Measurements from ENCODE around the gene ZNF141. TPM values are rescaled to one million over a fixed set of nuclear protein-coding genes. Genes with fewer than 3 reads are reported as not detected.

ZNF141 gene
- total and polyA plus RNA-seq, 4 experiments from 2014 or later: 7.5 to 59.6 (median 32.2) TPM

DNA sequence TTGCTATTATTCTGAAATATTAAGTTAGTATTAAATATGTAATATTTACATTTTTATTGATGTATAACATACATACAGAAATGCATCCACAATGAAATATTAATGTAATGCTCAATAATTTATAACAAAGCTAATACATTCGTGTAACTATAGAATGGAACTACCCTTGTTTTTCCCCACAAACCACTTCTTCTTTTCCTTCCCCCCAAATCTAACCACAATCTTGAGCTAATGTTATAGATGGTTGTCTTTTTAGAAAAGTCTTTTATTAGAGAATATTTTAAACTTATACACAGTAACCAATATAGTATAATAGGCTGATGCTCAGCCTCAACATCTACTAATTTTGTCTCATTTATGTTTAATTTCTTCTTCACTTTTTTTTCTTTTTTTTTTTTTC is 27.8 kb upstream of the ZNF141 start:
- peaks cover 3 to 13% (median 11%) of the 10 kb centered on the region in 4 donors for H3K4me1 Mint-ChIP-seq
- Histone ChIP-seq H3K27me3 (ENCODE audit: insufficient read depth, low read length) (no peaks in the 10 kb centered on the region), H3K4me1 (ENCODE audit: insufficient read depth, low read length) (peaks cover 10% of the 10 kb centered on the region), H3K27ac (ENCODE audit: low read depth, low read length) (no peak overlapping the region), H3K4me3 (ENCODE audit: low read length in 2 of 2) (no peak overlapping the region), H3K36me3 (ENCODE audit: insufficient read depth, low read length) (no peaks in the 10 kb centered on the region), H3K9me3 (ENCODE audit: control insufficient read depth in 1 of 2, low read length in 2 of 2) (peaks cover 0 to 9% of the 10 kb centered on the region in 2 donors)
- intact Hi-C loops (cut with micrococcal nuclease): no loop called here
- ChIA-PET POLR2A (ENCODE audit: partially characterized antibody) (no interaction called here), CTCF (ENCODE audit: partially characterized antibody) (no interaction called here)
- no peak overlapping the region for H3K27ac Mint-ChIP-seq
- peaks cover 8% of the 10 kb centered on the region in 2 donors for H3K36me3 Mint-ChIP-seq
- no peak overlapping the region for H3K4me3 Mint-ChIP-seq
- peaks cover 0 to 81% (median 61%) of the 10 kb centered on the region in 8 donors for H3K9me3 Mint-ChIP-seq
- H3K27me3 Mint-ChIP-seq: peaks cover 0 to 3% of the 10 kb centered on the region in 2 donors
- no peak for DNase-seq

DNA sequence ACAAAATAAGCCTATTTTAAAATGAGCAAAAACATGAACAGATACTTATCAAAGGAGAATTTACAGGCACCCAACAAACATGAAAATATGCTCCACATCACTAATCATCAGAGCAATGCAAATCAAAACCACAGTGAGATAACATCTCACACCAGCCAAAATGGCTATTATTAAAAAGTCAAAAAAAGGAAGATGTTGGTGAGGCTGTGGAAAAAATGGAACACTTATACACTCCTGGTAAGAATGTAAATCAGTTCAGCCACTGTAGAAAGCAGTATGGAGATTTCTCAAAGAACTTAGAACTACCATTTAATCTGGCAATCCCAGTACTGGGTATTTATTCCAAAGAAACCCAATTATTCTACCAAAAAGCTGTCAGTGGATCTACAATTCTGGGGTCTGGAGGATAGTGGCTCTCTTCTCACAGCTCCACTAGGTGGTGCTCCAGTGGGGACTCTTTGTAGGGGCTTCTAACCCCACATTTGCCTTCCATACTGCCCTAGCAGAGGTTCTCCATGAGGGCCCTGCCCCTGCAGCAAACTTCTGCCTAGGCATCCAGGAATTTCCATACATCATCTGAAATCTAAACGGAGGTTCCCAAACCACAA is 23.2 kb upstream of the ZNF141 start:
- intact Hi-C loops (cut with micrococcal nuclease): no loop called here
- H3K9me3 Mint-ChIP-seq: peaks cover 0 to 88% (median 61%) of the 10 kb centered on the region in 8 donors

DNA sequence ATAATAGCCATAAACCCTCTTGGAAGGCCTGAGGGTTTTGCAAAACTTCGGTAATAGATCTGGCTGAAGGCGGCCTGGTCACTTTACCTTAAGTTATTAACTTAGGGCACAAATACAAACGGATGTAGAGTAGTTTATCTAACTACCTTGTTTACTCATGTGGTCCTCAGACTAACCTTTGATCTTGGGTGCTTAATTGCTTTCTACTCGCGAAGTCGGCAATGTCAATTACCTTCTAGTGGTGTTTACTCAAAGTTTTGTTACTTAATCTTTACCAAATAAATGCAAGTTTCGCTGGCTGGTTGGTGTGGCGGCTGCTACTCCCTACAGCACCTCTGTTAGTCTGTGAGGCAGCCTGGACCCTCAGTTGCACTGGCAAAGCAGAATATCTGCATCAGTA is 8.9 kb upstream of the ZNF141 start:
- POLR2A ChIA-PET (ENCODE audit: partially characterized antibody): interaction anchor here (0.7 kb wide), 1 partner anchor 8 kb away, joined by 4 read pairs; no protein-coding TSS in a partner anchor

More for the DNA sequence above, 23.2 kb upstream of the ZNF141 start:
- Mint-ChIP-seq H3K4me1 (no peaks in the 10 kb centered on the region), H3K36me3 (peaks cover 5 to 15% of the 10 kb centered on the region in 2 donors), H3K4me3 (no peak overlapping the region), H3K27me3 (peaks cover 0 to 5% of the 10 kb centered on the region in 2 donors), H3K27ac (no peak overlapping the region)
- H3K27me3 ChIP-seq (ENCODE audit: insufficient read depth, low read length): no peaks in the 10 kb centered on the region
- no peaks in the 10 kb centered on the region for H3K36me3 ChIP-seq (ENCODE audit: insufficient read depth, low read length)
- ChIA-PET POLR2A (ENCODE audit: partially characterized antibody) (no interaction called here), CTCF (ENCODE audit: partially characterized antibody) (no interaction called here)
- H3K27ac ChIP-seq (ENCODE audit: low read depth, low read length): no peak overlapping the region
- no peaks in the 10 kb centered on the region for H3K9me3 ChIP-seq (ENCODE audit: control insufficient read depth in 1 of 2, low read length in 2 of 2)
- H3K4me1 ChIP-seq (ENCODE audit: insufficient read depth, low read length): no peaks in the 10 kb centered on the region
- no peak overlapping the region for H3K4me3 ChIP-seq (ENCODE audit: low read length in 2 of 2)
- DNase-seq: no peak

DNA sequence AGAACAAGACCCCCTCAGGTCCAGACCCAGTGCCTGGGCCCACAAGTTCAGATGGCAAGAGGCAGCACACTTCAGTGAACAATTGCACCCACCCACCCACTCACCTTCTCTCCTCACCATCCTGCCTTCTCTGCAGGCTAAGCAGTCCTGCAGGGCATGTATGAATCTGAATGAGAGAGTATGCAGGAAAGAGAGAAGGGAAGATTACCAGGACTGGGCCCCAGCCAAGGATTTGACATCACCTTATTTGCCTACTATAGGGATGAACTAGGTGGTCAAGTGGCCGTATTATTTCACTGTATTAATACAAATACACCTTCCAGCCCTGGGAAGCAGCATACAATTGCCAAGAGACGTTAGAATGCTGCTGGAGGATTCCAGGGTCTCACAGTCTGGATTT is 2.1 kb upstream of the ZNF141 start:
- Histone ChIP-seq H3K36me3 (ENCODE audit: insufficient read depth, low read length) (no peaks in the 10 kb centered on the region), H3K27me3 (ENCODE audit: insufficient read depth, low read length) (no peaks in the 10 kb centered on the region), H3K27ac (ENCODE audit: low read depth, low read length) (no peak overlapping the region), H3K4me3 (ENCODE audit: low read length in 2 of 2) (no peak overlapping the region), H3K4me1 (ENCODE audit: insufficient read depth, low read length) (peaks cover 15% of the 10 kb centered on the region), H3K9me3 (ENCODE audit: control insufficient read depth in 1 of 2, low read length in 2 of 2) (peaks cover 0 to 12% of the 10 kb centered on the region in 2 donors)
- H3K4me1 Mint-ChIP-seq: peaks cover 17 to 48% (median 33%) of the 10 kb centered on the region in 4 donors
- no peak for DNase-seq
- H3K4me3 Mint-ChIP-seq: peak overlapping the region; percentile 76 to 85 (median 78)
- peak overlapping the region in 4 of 7 donors; percentile 15 to 90 (median 65) for H3K27ac Mint-ChIP-seq
- ChIA-PET CTCF (ENCODE audit: partially characterized antibody) (no interaction called here), POLR2A (ENCODE audit: partially characterized antibody) (no interaction called here)
- intact Hi-C loops (cut with micrococcal nuclease): loop anchor here (5.0 kb wide), 2 partner anchors 213 to 337 kb away; partner anchors contain the start of genes ATP5ME, MYL5 and ZNF718
- H3K27me3 Mint-ChIP-seq: peaks cover 0 to 3% of the 10 kb centered on the region in 2 donors
- H3K36me3 Mint-ChIP-seq: peaks cover 22 to 34% of the 10 kb centered on the region in 2 donors
- peaks cover 0 to 43% (median 24%) of the 10 kb centered on the region in 8 donors for H3K9me3 Mint-ChIP-seq

More for the DNA sequence above, 8.9 kb upstream of the ZNF141 start:
- Histone ChIP-seq H3K27ac (ENCODE audit: low read depth, low read length) (no peak overlapping the region), H3K36me3 (ENCODE audit: insufficient read depth, low read length) (no peaks in the 10 kb centered on the region), H3K9me3 (ENCODE audit: control insufficient read depth in 1 of 2, low read length in 2 of 2) (peaks cover 0 to 14% of the 10 kb centered on the region in 2 donors), H3K27me3 (ENCODE audit: insufficient read depth, low read length) (no peaks in the 10 kb centered on the region), H3K4me3 (ENCODE audit: low read length in 2 of 2) (no peak overlapping the region), H3K4me1 (ENCODE audit: insufficient read depth, low read length) (no peaks in the 10 kb centered on the region)
- peaks cover 0 to 54% (median 31%) of the 10 kb centered on the region in 8 donors for H3K9me3 Mint-ChIP-seq
- H3K4me3 Mint-ChIP-seq: no peak overlapping the region
- H3K36me3 Mint-ChIP-seq: peaks cover 3 to 6% of the 10 kb centered on the region in 2 donors
- no peaks in the 10 kb centered on the region for H3K27me3 Mint-ChIP-seq
- no peak for DNase-seq
- no peaks in the 10 kb centered on the region for H3K4me1 Mint-ChIP-seq
- intact Hi-C loops (cut with micrococcal nuclease): no loop called here
- CTCF ChIA-PET (ENCODE audit: partially characterized antibody): no interaction called here
- no peak overlapping the region for H3K27ac Mint-ChIP-seq

DNA sequence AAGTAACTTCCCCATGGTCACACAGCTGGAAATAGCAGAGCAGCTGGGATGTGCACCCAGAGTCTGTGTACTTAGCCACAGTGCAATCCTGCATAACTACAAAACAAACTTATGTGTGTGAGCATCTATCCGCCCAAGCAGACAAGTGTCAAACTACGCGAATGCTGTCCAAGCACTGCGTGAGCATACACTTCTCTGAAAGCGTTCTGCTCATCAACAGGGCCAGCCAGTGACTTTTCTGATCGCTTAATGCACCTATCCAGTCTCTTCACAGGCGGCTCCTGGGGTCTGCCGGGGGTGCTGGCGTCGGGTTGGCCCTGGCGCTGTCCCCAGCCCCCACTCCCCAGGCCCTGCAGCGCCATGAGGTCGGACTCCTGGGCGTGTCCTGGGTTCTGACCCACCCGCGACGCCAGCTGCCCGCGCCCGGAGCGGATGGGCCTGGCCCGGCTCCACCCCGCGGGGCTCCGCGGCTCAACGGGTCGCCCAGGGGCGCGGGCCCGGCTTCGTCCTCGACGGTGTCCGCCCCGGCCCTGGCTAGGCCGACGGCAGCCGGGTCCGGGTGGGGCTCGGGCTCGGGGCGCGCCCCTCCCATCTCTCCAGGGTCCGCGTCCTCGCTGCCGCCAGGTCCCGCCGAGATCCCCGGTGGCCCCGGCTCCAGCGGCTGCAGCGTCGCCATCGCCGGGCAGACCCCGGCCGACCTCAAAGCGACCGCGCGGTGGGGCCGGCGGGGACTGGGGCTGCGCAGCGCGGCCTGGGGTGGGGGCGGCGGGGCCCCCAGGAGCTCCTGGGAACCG is 1.3 kb upstream of the ZNF141 start:
- ChIA-PET CTCF (ENCODE audit: partially characterized antibody) (no interaction called here), POLR2A (ENCODE audit: partially characterized antibody) (interaction anchor here (0.6 to 3.2 kb wide), 5 partner anchors 8 to 326 kb away, joined by 3 to 33 read pairs (median 4); partner anchors contain the start of genes PIGG, ZNF718 and ZNF721)
- H3K4me1 ChIP-seq (ENCODE audit: insufficient read depth, low read length): peaks cover 15% of the 10 kb centered on the region
- H3K9me3 Mint-ChIP-seq: peaks cover 0 to 50% (median 29%) of the 10 kb centered on the region in 8 donors
- H3K4me1 Mint-ChIP-seq: peaks cover 19 to 51% (median 34%) of the 10 kb centered on the region in 4 donors
- peak overlapping the region in 5 of 7 donors; percentile 57 to 90 (median 70) for H3K27ac Mint-ChIP-seq
- H3K36me3 ChIP-seq (ENCODE audit: insufficient read depth, low read length): no peaks in the 10 kb centered on the region
- H3K27me3 Mint-ChIP-seq: peaks cover 0 to 3% of the 10 kb centered on the region in 2 donors
- H3K4me3 Mint-ChIP-seq: peak overlapping the region; percentile 76 to 100 (median 98)
- peaks cover 0 to 15% of the 10 kb centered on the region in 2 donors for H3K9me3 ChIP-seq (ENCODE audit: control insufficient read depth in 1 of 2, low read length in 2 of 2)
- DNase-seq: peak in 1 of 5 donors; percentile 1
- H3K27me3 ChIP-seq (ENCODE audit: insufficient read depth, low read length): no peaks in the 10 kb centered on the region
- H3K27ac ChIP-seq (ENCODE audit: low read depth, low read length): peak overlapping the region; percentile 78
- H3K4me3 ChIP-seq (ENCODE audit: low read length in 2 of 2): peak overlapping the region; percentile 68 to 99
- H3K36me3 Mint-ChIP-seq: peaks cover 28 to 39% of the 10 kb centered on the region in 2 donors
- intact Hi-C loops (cut with micrococcal nuclease): loop anchor here (5.0 kb wide), 2 partner anchors 214 to 336 kb away; partner anchors contain the start of genes ATP5ME, MYL5 and ZNF718

DNA sequence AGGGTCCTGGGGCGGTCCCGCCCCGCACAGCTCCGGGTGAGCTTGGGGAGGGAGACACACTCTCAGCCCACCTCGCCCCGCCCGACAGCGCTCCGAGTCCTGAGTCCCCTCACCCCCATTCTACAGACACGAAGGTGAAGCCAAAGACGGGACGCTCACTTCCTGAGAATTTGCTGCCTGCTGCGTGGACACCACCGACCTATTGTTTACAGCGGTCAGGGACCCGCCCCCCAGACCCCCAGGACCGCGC is 796 bp upstream of the ZNF141 start:
- H3K27me3 Mint-ChIP-seq: peaks cover 0 to 3% of the 10 kb centered on the region in 2 donors
- H3K27ac ChIP-seq (ENCODE audit: low read depth, low read length): peak overlapping the region; percentile 78
- H3K9me3 Mint-ChIP-seq: peaks cover 2 to 56% (median 34%) of the 10 kb centered on the region in 8 donors
- ChIA-PET CTCF (ENCODE audit: partially characterized antibody) (no interaction called here), POLR2A (ENCODE audit: partially characterized antibody) (interaction anchor here (0.6 to 3.2 kb wide), 6 partner anchors 9 to 326 kb away, joined by 3 to 33 read pairs (median 4); partner anchors contain the start of genes PIGG, ZNF718 and ZNF721)
- H3K4me3 Mint-ChIP-seq: peak overlapping the region; percentile 96 to 100 (median 99)
- H3K4me3 ChIP-seq (ENCODE audit: low read length in 2 of 2): peak overlapping the region; percentile 68 to 99
- H3K27ac Mint-ChIP-seq: peak overlapping the region; percentile 98 to 99 (median 99)
- H3K4me1 ChIP-seq (ENCODE audit: insufficient read depth, low read length): peaks cover 15% of the 10 kb centered on the region
- no peaks in the 10 kb centered on the region for H3K27me3 ChIP-seq (ENCODE audit: insufficient read depth, low read length)
- H3K36me3 Mint-ChIP-seq: peaks cover 33 to 44% of the 10 kb centered on the region in 2 donors
- intact Hi-C loops (cut with micrococcal nuclease): loop anchor here (1.0 to 5.0 kb wide), 4 partner anchors 137 to 335 kb away; partner anchors contain the start of genes ATP5ME, MYL5, PIGG and ZNF718
- H3K4me1 Mint-ChIP-seq: peaks cover 19 to 51% (median 34%) of the 10 kb centered on the region in 4 donors
- peak in 1 of 5 donors; percentile 49 for DNase-seq
- H3K36me3 ChIP-seq (ENCODE audit: insufficient read depth, low read length): no peaks in the 10 kb centered on the region
- peaks cover 0 to 15% of the 10 kb centered on the region in 2 donors for H3K9me3 ChIP-seq (ENCODE audit: control insufficient read depth in 1 of 2, low read length in 2 of 2)

Data from CD4-positive, alpha-beta memory T cell (primary cell).